Fibroblast of lung (primary cell): ENCODE results near the gene PSD2. TPM values are rescaled to one million over a fixed set of nuclear protein-coding genes. Genes with fewer than 3 reads are reported as not detected.

ENCODE experiments used
- DNase-seq, 2 donors: peaks; one replicate each; pipeline versions ENCODE4 v3.0.0 to v3.0.0-alpha.2; 2010; ENCODE audit warnings: low read depth in 2 of 2
- H2AFZ ChIP-seq: 2 replicates; pipeline ENCODE4 v1.5.1; 2012; ENCODE audit warnings: low read length, control low read depth, inconsistent platforms
- H3K27ac ChIP-seq: 2 replicates; pipeline ENCODE4 v1.5.1; 2011; ENCODE audit warnings: low read length, control low read depth; ENCODE audit not compliant: insufficient read depth
- H3K27me3 ChIP-seq: 2 replicates; pipeline ENCODE4 v1.5.1; 2011; ENCODE audit warnings: mild to moderate bottlenecking, low read length; ENCODE audit not compliant: control insufficient read depth, insufficient read depth
- H3K36me3 ChIP-seq: 2 replicates; pipeline ENCODE4 v1.5.1; 2011; ENCODE audit warnings: low read length; ENCODE audit not compliant: control insufficient read depth, insufficient read depth
- H3K4me1 ChIP-seq: 2 replicates; pipeline ENCODE4 v1.5.1; 2011; ENCODE audit warnings: low read length; ENCODE audit not compliant: control insufficient read depth, insufficient read depth; ENCODE audit errors: extremely low read depth
- H3K4me2 ChIP-seq: 2 replicates; pipeline ENCODE4 v1.5.1; 2011; ENCODE audit warnings: low read length, control low read depth; ENCODE audit not compliant: insufficient read depth; ENCODE audit errors: extremely low read depth
- H3K4me3 ChIP-seq, 4 experiments: fragments of 200-600 bp in 1 of 4; sonication (generic) in 1 of 4; replicated peaks in 1 of 4; 2 replicates each; pipeline ENCODE4 v1.5.1; 2011 to 2016; ENCODE audit warnings: low read length in 4 of 4, low read depth in 3 of 4, mild to moderate bottlenecking in 3 of 4, control low read depth in 2 of 4, inconsistent platforms in 1 of 4, mixed read lengths in 1 of 4; ENCODE audit not compliant: insufficient read depth in 1 of 4; ENCODE audit errors: control extremely low read depth in 1 of 4
- H3K79me2 ChIP-seq: 2 replicates; pipeline ENCODE4 v1.5.1; 2012; ENCODE audit warnings: mild to moderate bottlenecking, low read length, inconsistent platforms; ENCODE audit not compliant: control insufficient read depth, insufficient read depth
- H3K9ac ChIP-seq: 2 replicates; pipeline ENCODE4 v1.5.1; 2011; ENCODE audit warnings: mild to moderate bottlenecking, low read length, control low read depth; ENCODE audit not compliant: insufficient read depth
- H3K9me3 ChIP-seq: 2 replicates; pipeline ENCODE4 v1.5.1; 2012; ENCODE audit warnings: low read depth, low read length; ENCODE audit not compliant: control insufficient read depth, insufficient read depth
- H4K20me1 ChIP-seq: 2 replicates; pipeline ENCODE4 v1.5.1; 2011; ENCODE audit warnings: low read length; ENCODE audit not compliant: control insufficient read depth, insufficient read depth; ENCODE audit errors: extremely low read depth
- EZH2 ChIP-seq: IDR thresholded peaks from 2 replicates; pipeline ENCODE4 v1.5.1; 2012; ENCODE audit warnings: low read length, control low read depth, mild to moderate bottlenecking; ENCODE audit errors: missing control alignments
- polyA plus RNA-seq, 2 donors: library from polyadenylated mRNA; depleted of rRNA in 1 of 2; stranded (reverse) in 1 of 2; unstranded in 1 of 2; fragments of >200 nt; gene quantifications; 2 replicates each; pipeline ENCODE4 v1.2.1, GENCODE V29; 2011 to 2012; ENCODE audit warnings: missing spikeins in 1 of 2
- total RNA-seq: library from RNA; depleted of rRNA; stranded (reverse); fragments of >200 nt; gene quantifications from 2 replicates; pipeline ENCODE4 v1.2.1, GENCODE V29; 2014
- TF ChIP-seq, protein P1 (sequence below), 2 donors: IDR thresholded peaks in 1 of 2; conservative IDR thresholded peaks in 1 of 2; 1 replicate in 1 of 2; 2 replicates in 1 of 2; pipeline ENCODE4 v1.5.1; 2011 to 2012; ENCODE audit warnings: low read length in 2 of 2, control low read depth in 1 of 2, inconsistent platforms in 1 of 2, low read depth in 1 of 2, mild to moderate bottlenecking in 1 of 2

The PSD2 gene
- total and polyA plus RNA-seq, 2 donors (not counting 1 experiment from before 2014, with no cell fraction given): 0.05 to 0.17 TPM

DNA sequence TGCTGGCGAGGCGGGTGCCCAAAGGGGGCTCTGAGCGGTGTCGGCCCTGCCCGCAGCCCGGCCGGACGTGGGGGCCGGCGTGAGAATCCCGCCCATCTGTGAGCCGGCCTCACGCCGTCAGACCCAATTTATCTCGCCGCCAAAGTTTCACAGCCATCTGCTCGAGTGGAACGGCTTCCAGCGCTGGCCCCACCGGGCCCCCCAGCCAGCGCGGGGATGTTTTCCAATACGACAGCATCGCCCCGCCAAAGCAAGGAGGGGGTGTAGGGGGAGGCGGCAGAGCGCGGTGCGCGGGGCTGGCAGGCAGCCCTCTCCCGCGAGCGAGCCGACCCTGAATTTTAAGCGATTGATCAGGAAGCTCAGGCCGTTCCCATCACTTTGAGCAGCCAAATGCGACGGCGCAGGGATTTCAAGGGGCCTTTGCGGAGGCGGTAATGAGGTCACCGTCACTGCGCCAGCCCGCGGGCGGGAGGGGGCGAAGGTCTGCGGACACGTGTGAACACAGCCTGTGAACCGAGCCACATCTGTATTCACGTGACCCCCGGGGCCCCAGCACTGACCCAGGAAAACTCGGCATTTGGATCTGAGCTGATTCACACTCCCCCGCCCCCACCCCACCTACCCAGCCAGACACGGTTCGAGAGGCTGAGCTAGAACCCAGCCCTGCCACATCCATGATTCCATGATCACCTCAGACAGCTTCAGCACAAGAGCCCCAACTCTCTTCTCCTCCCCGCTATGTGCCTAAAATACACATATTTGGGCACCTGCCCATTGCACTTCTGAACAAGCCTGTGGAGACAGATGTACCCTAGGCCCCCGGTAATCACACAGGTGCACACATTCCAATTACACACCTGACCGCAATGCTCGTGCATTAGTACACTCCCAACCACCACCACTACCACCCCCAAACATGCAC, 47.8 kb upstream of the PSD2 start:
- Histone ChIP-seq H3K27me3 (peaks cover 12% of the 10 kb centered on the region), H3K4me3 (peak overlapping the region; percentile 26 to 49 (median 34)), H3K4me2 (peak overlapping the region; percentile 80), H3K9ac (peak overlapping the region; percentile 16), H3K9me3 (no peaks in the 10 kb centered on the region), H3K27ac (no peak overlapping the region), H4K20me1 (no peaks in the 10 kb centered on the region), H3K79me2 (no peaks in the 10 kb centered on the region), H3K4me1 (peaks cover 26% of the 10 kb centered on the region), H3K36me3 (no peaks in the 10 kb centered on the region), H2AFZ (peak overlapping the region; percentile 23)
- TF ChIP-seq, protein P1, sequence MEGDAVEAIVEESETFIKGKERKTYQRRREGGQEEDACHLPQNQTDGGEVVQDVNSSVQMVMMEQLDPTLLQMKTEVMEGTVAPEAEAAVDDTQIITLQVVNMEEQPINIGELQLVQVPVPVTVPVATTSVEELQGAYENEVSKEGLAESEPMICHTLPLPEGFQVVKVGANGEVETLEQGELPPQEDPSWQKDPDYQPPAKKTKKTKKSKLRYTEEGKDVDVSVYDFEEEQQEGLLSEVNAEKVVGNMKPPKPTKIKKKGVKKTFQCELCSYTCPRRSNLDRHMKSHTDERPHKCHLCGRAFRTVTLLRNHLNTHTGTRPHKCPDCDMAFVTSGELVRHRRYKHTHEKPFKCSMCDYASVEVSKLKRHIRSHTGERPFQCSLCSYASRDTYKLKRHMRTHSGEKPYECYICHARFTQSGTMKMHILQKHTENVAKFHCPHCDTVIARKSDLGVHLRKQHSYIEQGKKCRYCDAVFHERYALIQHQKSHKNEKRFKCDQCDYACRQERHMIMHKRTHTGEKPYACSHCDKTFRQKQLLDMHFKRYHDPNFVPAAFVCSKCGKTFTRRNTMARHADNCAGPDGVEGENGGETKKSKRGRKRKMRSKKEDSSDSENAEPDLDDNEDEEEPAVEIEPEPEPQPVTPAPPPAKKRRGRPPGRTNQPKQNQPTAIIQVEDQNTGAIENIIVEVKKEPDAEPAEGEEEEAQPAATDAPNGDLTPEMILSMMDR (conservative IDR thresholded peaks at IDR 0.05 in 1 of 2, IDR thresholded peaks at IDR 0.05 in 1 of 2; ENCODE audit: low read depth in 1 of 2, low read length in 2 of 2): no peak
- TF ChIP-seq EZH2: peak; percentile 13
- DNase-seq: peak; percentile 48 to 59

DNA sequence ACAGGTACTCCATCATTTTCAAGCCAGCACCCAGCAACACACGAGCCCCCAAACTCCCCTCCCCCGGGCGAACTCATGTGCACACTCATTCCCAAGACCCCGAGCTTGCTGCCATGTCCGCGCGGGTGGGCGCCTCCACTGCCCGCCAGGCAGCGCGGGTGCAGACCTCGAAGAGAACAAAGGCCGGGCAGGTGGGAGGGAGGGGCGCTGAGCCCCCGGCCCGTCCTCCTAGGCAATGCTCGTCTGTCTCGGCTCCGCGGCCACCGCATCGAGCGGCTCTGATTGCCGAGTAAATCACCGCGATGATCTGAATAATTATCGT, 47.1 kb upstream of the PSD2 start:
- no peak overlapping the region for H3K27ac ChIP-seq
- H3K79me2 ChIP-seq: no peaks in the 10 kb centered on the region
- no peaks in the 10 kb centered on the region for H3K36me3 ChIP-seq
- TF ChIP-seq, protein P1 (conservative IDR thresholded peaks at IDR 0.05 in 1 of 2, IDR thresholded peaks at IDR 0.05 in 1 of 2; ENCODE audit: low read depth in 1 of 2, low read length in 2 of 2): no peak
- no peak for TF ChIP-seq EZH2
- no peak overlapping the region for H3K9ac ChIP-seq
- peaks cover 15% of the 10 kb centered on the region for H3K27me3 ChIP-seq
- H3K4me2 ChIP-seq: no peak overlapping the region
- H2AFZ ChIP-seq: no peak overlapping the region
- no peak for DNase-seq
- H3K9me3 ChIP-seq: no peaks in the 10 kb centered on the region
- H3K4me1 ChIP-seq: peaks cover 26% of the 10 kb centered on the region
- H3K4me3 ChIP-seq: no peak overlapping the region
- no peaks in the 10 kb centered on the region for H4K20me1 ChIP-seq

DNA sequence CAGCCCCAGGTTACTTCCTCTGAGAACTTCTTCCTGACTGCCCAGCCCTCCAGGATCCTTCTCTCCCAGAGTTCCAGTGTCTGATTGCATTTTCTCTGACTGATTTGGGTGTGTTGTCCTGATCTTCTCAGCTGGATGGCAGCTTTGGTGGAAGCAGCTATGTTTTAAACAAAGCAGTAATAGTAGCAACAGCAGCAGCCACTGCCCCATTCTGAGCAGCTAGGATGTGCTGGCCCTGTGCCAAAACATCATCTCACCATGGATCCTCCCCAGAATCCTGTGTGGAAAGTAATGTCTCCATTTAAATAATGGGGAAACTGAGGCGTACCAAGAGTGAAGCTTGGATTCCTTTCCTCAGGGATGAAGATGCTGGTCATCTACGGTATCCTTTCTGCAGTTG, 46.4 kb upstream of the PSD2 start:
- no peak for DNase-seq
- Histone ChIP-seq H3K27me3 (peaks cover 15% of the 10 kb centered on the region), H3K4me2 (no peak overlapping the region), H3K36me3 (no peaks in the 10 kb centered on the region), H3K9ac (no peak overlapping the region), H3K79me2 (no peaks in the 10 kb centered on the region), H3K4me3 (no peak overlapping the region), H2AFZ (no peak overlapping the region), H3K27ac (no peak overlapping the region), H3K9me3 (no peaks in the 10 kb centered on the region), H3K4me1 (peaks cover 26% of the 10 kb centered on the region), H4K20me1 (no peaks in the 10 kb centered on the region)
- TF ChIP-seq, protein P1 (conservative IDR thresholded peaks at IDR 0.05 in 1 of 2, IDR thresholded peaks at IDR 0.05 in 1 of 2; ENCODE audit: low read depth in 1 of 2, low read length in 2 of 2): no peak
- TF ChIP-seq EZH2: no peak
